Trophoblast cell (in vitro differentiated cells and primary cell): ENCODE results near the gene NT5C2.
A peak's percentile ranks its signal among the peaks of the same experiment; 100 is the strongest.

Source experiments
- DNase-seq, 2 donors: peaks; one replicate each; pipeline ENCODE4 v3.0.0-alpha.2; 2016
- H2AFZ ChIP-seq: 2 replicates; pipeline ENCODE4 v1.6.1; 2013; ENCODE audit warnings: low read length, moderate library complexity, mild to moderate bottlenecking; ENCODE audit not compliant: insufficient read depth, poor library complexity
- H2AK5ac ChIP-seq: 2 replicates; pipeline ENCODE4 v1.6.1; 2013; ENCODE audit warnings: mild to moderate bottlenecking, low read length
- H2BK120ac ChIP-seq: 2 replicates; pipeline ENCODE4 v1.6.1; 2013; ENCODE audit warnings: low read length, mild to moderate bottlenecking, moderate library complexity; ENCODE audit not compliant: insufficient read depth, poor library complexity
- H2BK12ac ChIP-seq: 2 replicates; pipeline ENCODE4 v1.6.1; 2013; ENCODE audit warnings: mild to moderate bottlenecking, low read length, moderate library complexity
- H2BK5ac ChIP-seq: 2 replicates; pipeline ENCODE4 v1.6.1; 2013; ENCODE audit warnings: low read length, low read depth, moderate library complexity, mild to moderate bottlenecking; ENCODE audit not compliant: poor library complexity
- H3K14ac ChIP-seq: 2 replicates; pipeline ENCODE4 v1.6.1; 2013; ENCODE audit warnings: mild to moderate bottlenecking, low read length
- H3K18ac ChIP-seq: 2 replicates; pipeline ENCODE4 v1.6.1; 2013; ENCODE audit warnings: mild to moderate bottlenecking, low read length
- H3K23ac ChIP-seq: 2 replicates; pipeline ENCODE4 v1.6.1; 2013; ENCODE audit warnings: low read length
- H3K27ac ChIP-seq: 2 replicates; pipeline ENCODE4 v1.5.1; 2013; ENCODE audit warnings: low read depth, mild to moderate bottlenecking, inconsistent platforms, low read length, moderate library complexity
- H3K27me3 ChIP-seq: 2 replicates; pipeline ENCODE4 v1.6.1; 2013; ENCODE audit warnings: inconsistent platforms, mild to moderate bottlenecking, low read length, moderate library complexity; ENCODE audit not compliant: insufficient read depth
- H3K36me3 ChIP-seq, 2 experiments: 1 replicate in 1 of 2; 2 replicates in 1 of 2; pipeline ENCODE4 v1.6.1; 2013; ENCODE audit warnings: low read length in 2 of 2, mild to moderate bottlenecking in 2 of 2, moderate library complexity in 1 of 2; ENCODE audit not compliant: insufficient read depth in 2 of 2, control insufficient read depth in 1 of 2
- H3K4ac ChIP-seq: 2 replicates; pipeline ENCODE4 v1.6.1; 2013; ENCODE audit warnings: low read depth, mild to moderate bottlenecking, low read length, moderate library complexity
- H3K4me1 ChIP-seq, 2 experiments: 1 replicate in 1 of 2; 2 replicates in 1 of 2; pipeline ENCODE4 v1.6.1; 2013; ENCODE audit warnings: low read length in 2 of 2, mild to moderate bottlenecking in 2 of 2, moderate library complexity in 1 of 2; ENCODE audit not compliant: insufficient read depth in 2 of 2, control insufficient read depth in 1 of 2
- H3K4me2 ChIP-seq: 2 replicates; pipeline ENCODE4 v1.6.1; 2013; ENCODE audit warnings: inconsistent platforms, mild to moderate bottlenecking, low read length, moderate library complexity
- H3K4me3 ChIP-seq: 2 replicates; pipeline ENCODE4 v1.5.1; 2013; ENCODE audit warnings: mild to moderate bottlenecking, low read depth, low read length, inconsistent platforms
- H3K79me1 ChIP-seq: one replicate; pipeline ENCODE4 v1.6.1; 2013; ENCODE audit warnings: low read length
- H3K79me2 ChIP-seq: 2 replicates; pipeline ENCODE4 v1.6.1; 2013; ENCODE audit warnings: low read length, mild to moderate bottlenecking; ENCODE audit not compliant: control insufficient read depth, insufficient read depth, poor library complexity
- H3K9ac ChIP-seq: 2 replicates; pipeline ENCODE4 v1.6.1; 2013; ENCODE audit warnings: mild to moderate bottlenecking, low read length
- H3K9me3 ChIP-seq: 2 replicates; pipeline ENCODE4 v1.6.1; 2013; ENCODE audit warnings: low read depth, mild to moderate bottlenecking, control low read depth, inconsistent platforms, low read length; ENCODE audit not compliant: insufficient read depth
- H4K12ac ChIP-seq: 2 replicates; pipeline ENCODE4 v1.6.1; 2013; ENCODE audit warnings: low read depth, mild to moderate bottlenecking, low read length, moderate library complexity
- H4K8ac ChIP-seq: 2 replicates; pipeline ENCODE4 v1.6.1; 2013; ENCODE audit warnings: low read depth, mild to moderate bottlenecking, low read length, moderate library complexity
- H4K91ac ChIP-seq: one replicate; pipeline ENCODE4 v1.6.1; 2013; ENCODE audit warnings: low read depth, mild to moderate bottlenecking, low read length, moderate library complexity
- WGBS: extraction: QIAGEN DNeasy Blood & Tissue Kit; methylation state at CpG from one replicate; pipeline ENCODE4 v1.1.7; 2013; ENCODE audit warnings: missing lambda C conversion rate; ENCODE audit not compliant: insufficient read length, insufficient coverage; ENCODE audit errors: extremely low coverage; 5-methylcytosine and 5-hydroxymethylcytosine counted together

Gene NT5C2

DNA sequence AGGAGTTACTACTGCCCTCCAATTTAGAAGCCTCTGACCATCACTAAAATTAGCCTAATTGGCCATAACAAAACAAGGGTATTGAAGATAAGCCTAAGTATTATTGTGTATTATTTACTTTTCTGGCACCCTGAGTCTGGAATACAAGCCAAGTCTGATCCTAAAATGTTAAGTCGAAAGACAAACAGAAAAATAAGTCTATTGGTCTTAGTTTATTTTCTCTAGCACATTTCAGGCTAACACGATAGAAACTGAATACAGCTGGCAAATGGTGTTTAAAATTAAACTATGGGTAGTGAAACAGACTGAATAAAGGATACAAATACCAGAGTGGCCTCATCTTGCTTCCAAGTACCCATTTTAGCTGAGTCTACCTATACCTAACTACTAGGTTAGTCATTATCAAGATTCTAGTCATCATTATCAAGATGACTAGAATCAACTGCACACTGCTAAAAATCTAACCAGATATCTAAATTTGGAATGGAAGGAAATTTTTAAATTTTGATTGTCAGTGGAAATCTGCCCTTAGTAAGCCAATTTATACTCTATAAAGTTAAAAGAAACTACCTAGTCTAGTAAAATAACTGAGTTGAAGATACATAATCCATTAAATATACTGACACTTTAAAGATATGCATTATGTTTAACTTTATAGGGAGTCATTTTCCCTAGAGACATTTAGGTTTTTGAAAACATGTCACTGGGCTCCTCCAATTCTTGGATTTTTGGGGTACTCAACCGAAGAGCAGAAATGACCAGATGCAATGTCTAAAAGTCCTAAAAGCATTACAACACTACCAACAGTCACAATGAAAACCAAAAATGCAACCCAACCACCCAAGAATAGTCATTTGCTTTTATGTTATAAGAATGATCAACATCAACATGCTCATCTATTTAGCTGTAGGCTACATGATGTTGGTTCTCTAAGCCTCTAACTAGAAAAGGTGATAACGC is 80.9 kb downstream of the NT5C2 start:
- peak; percentile 31 to 86 for DNase-seq
- Histone ChIP-seq H3K27ac (no peak overlapping the region), H4K12ac (no peak overlapping the region), H2BK12ac (no peak overlapping the region), H4K8ac (no peak overlapping the region), H2AK5ac (no peak overlapping the region), H3K79me1 (peaks cover 2% of the 10 kb centered on the region), H2BK120ac (no peak overlapping the region), H3K14ac (no peak overlapping the region), H3K23ac (no peak overlapping the region), H2AFZ (no peak overlapping the region), H4K91ac (no peak overlapping the region), H3K4ac (no peak overlapping the region), H3K18ac (no peak overlapping the region), H3K4me3 (no peak overlapping the region), H3K4me2 (no peak overlapping the region), H3K9me3 (no peaks in the 10 kb centered on the region), H3K9ac (no peak overlapping the region), H2BK5ac (no peak overlapping the region), H3K79me2 (no peaks in the 10 kb centered on the region), H3K4me1 (peaks cover 0 to 3% of the 10 kb centered on the region in 2 experiments), H3K36me3 (peaks cover 1 to 2% of the 10 kb centered on the region in 2 experiments), H3K27me3 (no peaks in the 10 kb centered on the region)
- no CpG with 5 or more reads among the region's 4 CpGs for WGBS

GRCh38 chr10:103111031-103111917 is 81.8 kb downstream of the NT5C2 start:
- Histone ChIP-seq H4K12ac (no peak overlapping the region), H2AK5ac (no peak overlapping the region), H3K4me3 (no peak overlapping the region), H3K9ac (no peak overlapping the region), H2BK120ac (no peak overlapping the region), H2BK5ac (no peak overlapping the region), H3K4me2 (no peak overlapping the region), H3K36me3 (peaks cover 1 to 2% of the 10 kb centered on the region in 2 experiments), H3K4ac (no peak overlapping the region), H3K27me3 (no peaks in the 10 kb centered on the region), H3K18ac (no peak overlapping the region), H4K91ac (no peak overlapping the region), H3K79me2 (no peaks in the 10 kb centered on the region), H2AFZ (no peak overlapping the region), H3K4me1 (peaks cover 0 to 3% of the 10 kb centered on the region in 2 experiments), H3K23ac (no peak overlapping the region), H3K27ac (no peak overlapping the region), H3K9me3 (no peaks in the 10 kb centered on the region), H3K79me1 (peaks cover 2% of the 10 kb centered on the region), H3K14ac (no peak overlapping the region), H2BK12ac (no peak overlapping the region), H4K8ac (no peak overlapping the region)
- no peak for DNase-seq
- no CpG with 5 or more reads among the region's 2 CpGs for WGBS

DNA sequence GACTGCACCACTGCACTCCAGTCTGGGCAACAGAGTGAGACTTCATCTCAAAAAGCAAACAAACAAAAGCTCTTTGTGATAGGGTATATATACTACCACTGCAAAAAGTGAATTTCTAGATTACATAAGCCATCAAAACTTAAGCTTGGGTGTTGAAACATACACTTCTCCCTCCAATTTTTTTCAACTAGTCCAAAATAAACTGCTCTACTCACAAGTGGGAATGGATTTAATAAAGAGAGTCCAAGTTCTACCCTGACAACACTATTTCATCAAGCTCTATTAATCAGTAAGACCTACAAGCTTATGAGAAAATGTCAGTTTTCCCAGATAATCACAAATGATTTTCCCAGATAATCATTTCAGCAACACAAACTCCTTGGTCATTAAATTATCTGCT is 82.7 kb downstream of the NT5C2 start:
- no peak overlapping the region for H2AFZ ChIP-seq
- H3K79me2 ChIP-seq: no peaks in the 10 kb centered on the region
- H3K4me3 ChIP-seq: no peak overlapping the region
- peaks cover 0 to 3% of the 10 kb centered on the region in 2 experiments for H3K4me1 ChIP-seq
- no peak overlapping the region for H3K18ac ChIP-seq
- H4K12ac ChIP-seq: no peak overlapping the region
- no peaks in the 10 kb centered on the region for H3K27me3 ChIP-seq
- H2BK120ac ChIP-seq: no peak overlapping the region
- no peak overlapping the region for H2BK5ac ChIP-seq
- H3K79me1 ChIP-seq: peaks cover 2% of the 10 kb centered on the region
- H3K9me3 ChIP-seq: no peaks in the 10 kb centered on the region
- no peak overlapping the region for H2BK12ac ChIP-seq
- H3K4me2 ChIP-seq: no peak overlapping the region
- no peak overlapping the region for H3K27ac ChIP-seq
- H3K4ac ChIP-seq: no peak overlapping the region
- DNase-seq: no peak
- no peak overlapping the region for H3K23ac ChIP-seq
- H2AK5ac ChIP-seq: no peak overlapping the region
- no peak overlapping the region for H3K14ac ChIP-seq
- peaks cover 1 to 2% of the 10 kb centered on the region in 2 experiments for H3K36me3 ChIP-seq
- no peak overlapping the region for H3K9ac ChIP-seq
- no peak overlapping the region for H4K8ac ChIP-seq
- H4K91ac ChIP-seq: no peak overlapping the region

GRCh38 chr10:103109821-103110220 is 83.3 kb downstream of the NT5C2 start:
- Histone ChIP-seq H2AK5ac (no peak overlapping the region), H3K4me1 (peaks cover 0 to 3% of the 10 kb centered on the region in 2 experiments), H4K91ac (no peak overlapping the region), H3K79me1 (no peaks in the 10 kb centered on the region), H2BK5ac (no peak overlapping the region), H3K4me3 (no peak overlapping the region), H3K79me2 (no peaks in the 10 kb centered on the region), H3K9ac (no peak overlapping the region), H4K12ac (no peak overlapping the region), H2BK120ac (no peak overlapping the region), H3K27me3 (no peaks in the 10 kb centered on the region), H3K36me3 (peaks cover 1 to 2% of the 10 kb centered on the region in 2 experiments), H2BK12ac (no peak overlapping the region), H3K27ac (no peak overlapping the region), H3K9me3 (no peaks in the 10 kb centered on the region), H3K4ac (no peak overlapping the region), H3K23ac (no peak overlapping the region), H2AFZ (peak overlapping the region; percentile 41), H3K14ac (no peak overlapping the region), H4K8ac (no peak overlapping the region), H3K18ac (no peak overlapping the region), H3K4me2 (no peak overlapping the region)
- WGBS: no CpG with 5 or more reads among the region's 2 CpGs
- DNase-seq: no peak
